ENCODE measurements around the gene CNTN6. TPM values are rescaled to one million over a fixed set of nuclear protein-coding genes. Genes with fewer than 3 reads are reported as not detected.

CNTN6 gene
- polyA plus RNA-seq (ENCODE audit: low read depth in 6 of 6) = not detected

DNA sequence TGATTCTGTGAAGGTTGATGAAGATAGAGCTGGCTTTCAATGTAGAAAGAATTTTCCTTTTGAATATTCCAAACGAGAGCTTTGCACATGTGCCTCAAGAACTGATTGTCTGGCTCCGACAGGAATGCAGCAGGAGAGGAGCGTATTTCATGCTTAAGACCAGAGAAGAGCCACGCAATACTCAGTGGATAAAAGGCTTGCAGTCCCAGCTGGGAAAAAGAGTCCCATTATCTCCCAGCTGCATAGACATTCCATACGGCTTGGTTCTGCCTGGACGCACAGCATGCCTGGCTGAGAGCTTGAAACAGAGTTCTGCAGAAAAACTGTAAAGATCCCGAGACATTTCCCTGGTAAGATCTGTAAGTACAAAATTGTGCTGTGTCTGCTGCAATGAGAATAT lies at the start of gene CNTN6:
Gene CNTN6 (plus strand): TSS at position 254 of the 400 bp plus-strand sequence. CDS start 54,985 bp downstream, outside the sequence.
- DNase-seq = no peak
- Mint-ChIP-seq H3K36me3 (no peaks in the 10 kb centered on the region), H3K4me1 (no peaks in the 10 kb centered on the region), H3K27ac (no peak within 1 kb of the TSS), H3K9me3 (peaks cover 0 to 10% (median 0%) of the 10 kb centered on the region in 7 donors), H3K27me3 (no peaks in the 10 kb centered on the region), H3K4me3 (peak within 1 kb of the TSS in 1 of 8 donors; percentile 6)
- ATAC-seq (ENCODE audit: low read depth in 2 of 2) = no peak

DNA sequence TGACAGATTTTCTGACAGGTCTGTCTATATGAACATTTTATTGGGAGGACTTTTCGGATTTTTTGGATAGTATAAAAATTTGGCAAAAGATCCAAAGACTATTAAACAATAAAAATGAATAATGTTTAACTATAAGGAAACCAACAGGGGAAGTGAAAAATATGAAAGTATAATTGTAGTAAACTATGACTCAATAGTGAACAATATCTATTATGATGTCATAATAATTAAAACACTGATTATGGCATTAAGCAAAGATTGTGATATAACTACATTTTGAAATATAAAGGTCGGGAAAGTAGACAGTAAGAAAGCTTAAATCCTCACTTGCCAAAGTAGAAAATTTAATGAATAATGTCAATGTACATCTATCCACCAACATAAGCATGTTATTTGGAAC lies 44.3 kb upstream of the CNTN6 start:
- no peak for ATAC-seq (ENCODE audit: low read depth in 2 of 2)
- H3K9me3 Mint-ChIP-seq = peaks cover 2 to 20% (median 8%) of the 10 kb centered on the region in 7 donors
- DNase-seq = no peak
- no peak overlapping the region for H3K4me3 Mint-ChIP-seq
- no peak overlapping the region for H3K27ac Mint-ChIP-seq
- no peaks in the 10 kb centered on the region for H3K4me1 Mint-ChIP-seq
- no peaks in the 10 kb centered on the region for H3K36me3 Mint-ChIP-seq
- no peaks in the 10 kb centered on the region for H3K27me3 Mint-ChIP-seq

DNA sequence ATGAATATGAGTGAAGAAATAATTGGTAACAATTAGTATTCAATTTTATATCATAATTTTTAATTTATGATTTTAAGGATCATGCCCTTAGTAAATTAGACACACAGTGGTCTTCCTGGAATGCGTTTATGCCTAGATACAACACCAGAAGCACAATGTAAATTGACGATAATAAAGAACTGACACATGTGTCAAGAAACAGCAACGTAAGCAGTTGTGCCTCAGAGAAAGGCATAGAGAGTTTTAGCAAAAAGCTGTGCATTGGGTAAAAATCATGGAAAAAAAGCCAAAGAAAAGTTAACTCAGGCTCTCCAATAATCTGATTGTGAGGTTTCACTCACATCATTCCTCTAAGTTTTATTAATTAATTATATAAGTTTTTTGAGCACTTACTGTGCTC lies 37.0 kb upstream of the CNTN6 start:
- no peaks in the 10 kb centered on the region for H3K27me3 Mint-ChIP-seq

DNA sequence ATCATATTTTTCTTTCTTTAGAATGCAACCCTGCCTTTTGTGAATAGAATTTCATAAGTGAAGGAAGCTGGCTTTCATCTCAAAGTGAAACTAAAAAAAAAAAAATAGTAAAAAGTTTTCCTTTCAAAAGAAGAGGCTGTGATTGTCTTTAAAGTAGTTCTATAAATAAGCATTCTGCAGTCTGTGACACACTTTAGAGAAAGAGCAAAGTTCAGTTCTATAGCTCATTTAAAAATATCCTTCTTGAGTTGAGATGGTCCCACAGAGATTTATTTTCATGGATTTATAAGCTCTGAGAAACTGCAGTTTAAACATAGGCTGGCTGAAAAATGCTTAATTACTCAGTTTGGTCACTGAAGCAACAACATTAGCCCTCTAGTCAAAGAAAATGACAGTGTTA lies 36.1 kb upstream of the CNTN6 start:
- Mint-ChIP-seq H3K27me3 (no peaks in the 10 kb centered on the region), H3K4me1 (no peaks in the 10 kb centered on the region), H3K4me3 (no peak overlapping the region), H3K27ac (no peak overlapping the region), H3K9me3 (peaks cover 0 to 11% (median 6%) of the 10 kb centered on the region in 7 donors), H3K36me3 (no peaks in the 10 kb centered on the region)
- ATAC-seq (ENCODE audit: low read depth in 2 of 2) = no peak
- DNase-seq = no peak

More for the DNA sequence above, 37.0 kb upstream of the CNTN6 start:
- DNase-seq (no peak), ATAC-seq (ENCODE audit: low read depth in 2 of 2) (no peak)
- Mint-ChIP-seq H3K27ac (no peak overlapping the region), H3K4me1 (no peaks in the 10 kb centered on the region), H3K4me3 (no peak overlapping the region), H3K9me3 (peaks cover 0 to 9% (median 4%) of the 10 kb centered on the region in 7 donors), H3K36me3 (no peaks in the 10 kb centered on the region)

DNA sequence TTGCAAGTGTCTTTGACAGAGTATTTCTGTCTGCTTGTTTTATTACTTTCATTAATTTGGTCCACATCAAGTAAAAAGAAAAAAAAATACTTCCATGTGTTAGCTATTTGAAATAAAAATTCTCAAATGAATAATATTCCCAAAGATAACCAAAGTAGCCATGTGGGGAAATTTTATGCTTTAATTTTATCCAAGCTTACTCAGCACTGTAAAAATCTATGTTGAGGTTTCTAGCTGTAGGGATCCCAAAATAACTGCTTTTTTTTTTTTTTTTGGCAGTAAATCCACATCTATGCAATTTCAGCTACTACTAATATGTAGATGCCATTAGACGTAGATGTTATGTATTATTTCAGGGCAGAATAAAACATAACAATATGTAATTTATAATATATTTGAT lies 35.4 kb upstream of the CNTN6 start:
- H3K27me3 Mint-ChIP-seq = no peaks in the 10 kb centered on the region
- ATAC-seq (ENCODE audit: low read depth in 2 of 2) (no peak), DNase-seq (no peak)
- H3K27ac Mint-ChIP-seq = no peak overlapping the region
- H3K9me3 Mint-ChIP-seq = peaks cover 0 to 16% (median 8%) of the 10 kb centered on the region in 7 donors
- no peak overlapping the region for H3K4me3 Mint-ChIP-seq
- no peaks in the 10 kb centered on the region for H3K4me1 Mint-ChIP-seq
- H3K36me3 Mint-ChIP-seq = no peaks in the 10 kb centered on the region

DNA sequence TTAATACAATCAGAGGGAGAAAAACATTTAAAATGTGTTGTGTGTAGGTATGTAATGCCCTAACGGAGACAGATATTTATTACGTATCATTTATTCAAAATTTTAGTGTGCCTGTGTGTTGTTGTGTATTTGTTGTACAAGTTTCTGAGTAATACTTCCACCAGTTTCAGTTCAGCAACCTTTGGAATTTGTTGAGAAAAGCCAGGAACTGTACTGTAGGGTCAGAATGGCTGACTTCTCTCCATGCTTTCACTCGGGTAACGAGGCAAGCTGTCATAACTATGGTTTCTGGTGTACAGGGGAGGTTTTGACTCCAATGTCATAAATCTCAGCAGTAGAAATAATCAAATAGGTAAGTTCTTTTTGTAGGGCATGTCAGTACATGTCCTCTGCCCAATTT lies 23.8 kb upstream of the CNTN6 start:
- no peaks in the 10 kb centered on the region for H3K27me3 Mint-ChIP-seq
- no peaks in the 10 kb centered on the region for H3K4me1 Mint-ChIP-seq
- no peak for DNase-seq

DNA sequence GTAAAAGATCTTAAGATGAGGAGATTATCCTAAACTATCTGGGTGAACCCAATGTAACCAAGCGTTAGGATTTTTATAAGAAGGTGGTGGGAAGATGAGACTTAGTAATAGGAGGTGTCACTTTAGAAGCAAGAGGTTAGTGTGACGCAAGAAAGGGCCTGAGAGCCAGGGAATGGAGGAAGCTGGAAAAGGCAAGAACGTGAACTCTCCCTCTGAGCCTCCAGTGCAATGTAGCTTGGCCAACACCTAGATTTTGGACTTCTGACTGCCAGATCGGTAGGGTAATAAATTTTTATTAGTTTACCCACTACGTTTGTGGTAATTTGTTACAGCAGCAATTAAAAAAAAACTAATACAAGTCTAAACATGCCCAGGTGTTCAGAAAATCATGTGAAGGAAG lies 20.8 kb upstream of the CNTN6 start:
- no peak overlapping the region for H3K4me3 Mint-ChIP-seq
- no peak for DNase-seq
- H3K27ac Mint-ChIP-seq = no peak overlapping the region
- no peak for ATAC-seq (ENCODE audit: low read depth in 2 of 2)
- H3K36me3 Mint-ChIP-seq = no peaks in the 10 kb centered on the region
- H3K4me1 Mint-ChIP-seq = no peaks in the 10 kb centered on the region
- no peaks in the 10 kb centered on the region for H3K27me3 Mint-ChIP-seq
- H3K9me3 Mint-ChIP-seq = peaks cover 0 to 6% (median 2%) of the 10 kb centered on the region in 7 donors

More for the DNA sequence above, 23.8 kb upstream of the CNTN6 start:
- no peak for ATAC-seq (ENCODE audit: low read depth in 2 of 2)
- no peak overlapping the region for H3K4me3 Mint-ChIP-seq
- no peaks in the 10 kb centered on the region for H3K36me3 Mint-ChIP-seq
- H3K9me3 Mint-ChIP-seq = peaks cover 0 to 14% (median 2%) of the 10 kb centered on the region in 7 donors
- no peak overlapping the region for H3K27ac Mint-ChIP-seq

DNA sequence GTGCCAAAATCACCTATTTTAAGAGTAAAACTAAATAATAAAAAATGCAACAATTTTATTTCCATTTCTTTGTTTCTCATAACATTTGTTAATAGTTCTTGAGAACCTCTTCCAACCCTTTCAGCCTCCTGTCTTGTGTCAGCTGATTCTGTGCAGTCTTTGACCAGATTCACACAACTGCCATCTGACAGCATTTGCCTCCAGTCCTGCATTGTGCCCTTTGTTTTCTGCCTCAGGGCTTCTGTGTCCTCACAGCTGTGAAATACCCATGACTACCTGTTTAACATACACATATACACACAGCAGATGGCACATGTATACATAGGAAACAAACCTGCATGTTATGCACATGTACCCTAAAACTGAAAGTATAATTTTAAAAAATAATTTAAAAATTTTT lies 13.2 kb upstream of the CNTN6 start:
- Mint-ChIP-seq H3K9me3 (peaks cover 0 to 2% (median 0%) of the 10 kb centered on the region in 7 donors), H3K27ac (no peak overlapping the region), H3K27me3 (no peaks in the 10 kb centered on the region), H3K4me1 (no peaks in the 10 kb centered on the region), H3K4me3 (no peak overlapping the region), H3K36me3 (no peaks in the 10 kb centered on the region)
- ATAC-seq (ENCODE audit: low read depth in 2 of 2) (no peak), DNase-seq (no peak)

DNA sequence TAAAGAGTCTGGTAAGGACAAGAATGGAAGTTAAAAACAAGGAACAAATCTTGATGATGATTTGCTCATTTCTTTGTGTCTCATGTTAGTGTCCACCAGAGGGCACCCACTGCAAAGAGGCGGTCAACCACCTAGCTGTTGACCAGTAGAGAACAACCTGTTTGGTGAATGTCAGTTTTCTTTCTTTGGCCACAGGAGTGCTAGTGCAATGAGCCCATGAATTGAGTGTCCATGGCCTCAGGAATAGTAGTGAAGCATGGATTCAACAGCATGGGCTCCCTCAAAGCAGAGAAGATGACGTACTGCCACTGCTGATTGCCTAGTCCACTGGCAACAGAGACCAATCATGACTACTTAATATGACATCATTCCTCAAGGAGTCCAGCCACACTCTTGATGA lies 10.7 kb upstream of the CNTN6 start:
- Mint-ChIP-seq H3K9me3 (peaks cover 0 to 4% (median 0%) of the 10 kb centered on the region in 7 donors), H3K4me1 (no peaks in the 10 kb centered on the region), H3K36me3 (no peaks in the 10 kb centered on the region), H3K4me3 (no peak overlapping the region), H3K27me3 (no peaks in the 10 kb centered on the region), H3K27ac (no peak overlapping the region)
- DNase-seq (no peak), ATAC-seq (ENCODE audit: low read depth in 2 of 2) (no peak)

DNA sequence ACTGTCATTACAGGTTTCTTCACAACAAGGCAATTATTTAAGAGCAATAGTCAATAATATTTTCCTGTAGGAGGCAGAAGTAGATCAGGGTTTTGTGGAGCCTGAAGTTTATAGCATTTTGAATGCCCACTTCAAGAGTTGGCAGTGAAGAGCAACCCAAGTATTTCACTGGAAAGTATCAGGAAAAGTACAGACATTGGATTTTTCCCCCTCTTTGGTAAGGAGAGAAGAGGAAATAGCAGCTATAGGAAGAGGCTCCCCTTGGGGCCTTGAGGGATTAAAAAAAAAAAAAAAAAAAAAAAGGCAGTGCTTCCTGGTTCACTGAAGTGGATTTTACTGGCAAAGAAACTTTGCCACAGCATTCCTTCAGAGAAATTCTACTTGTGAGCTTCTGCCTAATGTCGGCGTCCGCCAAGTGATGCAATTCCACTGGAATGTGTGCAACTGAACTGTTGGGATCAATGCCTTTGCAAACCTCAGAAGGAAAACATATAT lies 5.7 kb upstream of the CNTN6 start:
- ATAC-seq (ENCODE audit: low read depth in 2 of 2) = no peak
- no peaks in the 10 kb centered on the region for H3K36me3 Mint-ChIP-seq
- peaks cover 0 to 5% (median 0%) of the 10 kb centered on the region in 7 donors for H3K9me3 Mint-ChIP-seq
- DNase-seq = no peak
- H3K4me1 Mint-ChIP-seq = no peaks in the 10 kb centered on the region
- H3K4me3 Mint-ChIP-seq = no peak overlapping the region
- no peak overlapping the region for H3K27ac Mint-ChIP-seq
- no peaks in the 10 kb centered on the region for H3K27me3 Mint-ChIP-seq

DNA sequence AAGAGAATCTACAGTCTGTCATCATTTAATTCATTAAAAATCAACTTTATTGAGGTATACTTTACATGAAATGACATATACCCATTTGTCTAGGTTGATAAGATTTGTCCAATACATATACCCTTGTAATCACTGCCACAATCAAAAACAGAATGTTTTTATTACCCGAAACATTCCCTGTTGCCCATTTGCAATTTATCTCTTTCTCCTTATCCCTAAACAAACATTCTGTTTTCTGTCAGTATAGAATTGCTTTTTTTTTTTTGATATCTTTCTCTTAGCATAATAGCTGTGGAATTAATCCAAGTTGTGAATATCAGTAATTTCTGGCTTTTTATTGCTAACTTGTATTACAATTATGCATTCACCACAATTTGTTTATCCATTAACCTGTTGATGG lies 4.3 kb upstream of the CNTN6 start:
- no peak overlapping the region for H3K4me3 Mint-ChIP-seq
- no peaks in the 10 kb centered on the region for H3K4me1 Mint-ChIP-seq
- H3K9me3 Mint-ChIP-seq = peaks cover 0 to 5% (median 0%) of the 10 kb centered on the region in 7 donors
- no peak for ATAC-seq (ENCODE audit: low read depth in 2 of 2)
- no peak overlapping the region for H3K27ac Mint-ChIP-seq
- no peaks in the 10 kb centered on the region for H3K36me3 Mint-ChIP-seq
- no peaks in the 10 kb centered on the region for H3K27me3 Mint-ChIP-seq
- DNase-seq = no peak

DNA sequence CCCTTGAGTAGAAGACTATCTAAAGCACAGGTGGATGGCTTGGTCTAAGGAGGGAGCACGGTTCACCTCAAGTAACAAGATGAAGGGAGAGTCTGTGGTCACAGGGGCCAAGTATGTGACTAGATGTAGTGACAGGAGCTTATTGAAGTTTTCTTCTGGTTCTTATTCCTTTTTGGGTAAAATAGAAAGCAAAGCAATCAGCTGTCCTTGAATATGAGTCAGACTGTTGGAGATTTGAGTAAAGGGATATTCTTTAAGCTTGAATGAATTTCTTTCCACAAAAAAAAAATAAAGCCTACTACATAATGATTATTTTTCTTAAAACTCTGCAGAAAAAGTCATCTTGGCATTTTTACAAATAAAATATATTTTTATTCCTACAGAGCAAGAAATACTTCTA lies 1.5 kb upstream of the CNTN6 start:
- DNase-seq (no peak), ATAC-seq (ENCODE audit: low read depth in 2 of 2) (no peak)
- no peaks in the 10 kb centered on the region for H3K27me3 Mint-ChIP-seq
- H3K4me3 Mint-ChIP-seq = no peak overlapping the region
- no peaks in the 10 kb centered on the region for H3K4me1 Mint-ChIP-seq
- peaks cover 0 to 10% (median 0%) of the 10 kb centered on the region in 7 donors for H3K9me3 Mint-ChIP-seq
- H3K36me3 Mint-ChIP-seq = no peaks in the 10 kb centered on the region
- no peak overlapping the region for H3K27ac Mint-ChIP-seq

DNA sequence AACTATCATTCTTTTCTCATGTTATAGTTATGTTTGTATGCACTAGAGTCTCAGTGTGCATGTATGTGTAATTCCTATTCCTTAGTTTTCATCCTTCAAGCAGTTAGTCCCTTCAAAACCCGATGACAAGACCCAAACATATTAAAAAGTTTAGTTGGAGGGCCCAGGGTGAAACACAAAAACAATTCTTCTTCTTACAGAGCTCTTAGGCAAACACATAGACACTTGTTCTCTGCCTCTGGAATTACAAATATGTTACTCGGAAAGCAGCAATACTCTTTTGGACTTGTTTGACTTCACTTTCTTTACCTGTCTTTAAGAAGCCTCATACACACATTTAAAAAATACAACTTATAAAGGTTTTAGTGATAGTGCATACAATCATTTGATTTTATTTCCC lies 763 bp upstream of the CNTN6 start:
- Mint-ChIP-seq H3K4me1 (no peaks in the 10 kb centered on the region), H3K4me3 (peak overlapping the region in 1 of 8 donors; percentile 6), H3K36me3 (no peaks in the 10 kb centered on the region), H3K27me3 (no peaks in the 10 kb centered on the region), H3K27ac (no peak overlapping the region), H3K9me3 (peaks cover 0 to 10% (median 0%) of the 10 kb centered on the region in 7 donors)
- ATAC-seq (ENCODE audit: low read depth in 2 of 2) (no peak), DNase-seq (no peak)

DNA sequence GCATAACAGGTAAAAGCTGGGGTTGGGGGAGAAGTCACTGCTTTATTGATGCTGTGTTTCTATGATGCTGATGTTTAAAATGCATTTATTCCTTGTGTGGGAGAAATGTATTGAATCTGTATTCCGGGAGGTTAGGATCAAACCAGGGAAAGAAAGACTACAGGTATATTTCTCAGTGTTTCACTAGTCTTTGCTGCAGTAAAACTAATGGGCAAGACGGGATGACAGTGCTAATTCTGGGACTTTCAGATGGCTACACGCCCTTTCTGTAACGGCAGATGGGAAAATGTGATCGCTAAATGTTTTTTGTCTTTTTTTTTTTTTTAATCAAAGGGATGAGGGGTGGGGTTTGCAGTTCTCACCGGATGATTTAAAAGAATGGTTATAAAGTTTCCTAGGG lies 393 bp downstream of the CNTN6 start:
- H3K4me3 Mint-ChIP-seq = no peak overlapping the region
- no peaks in the 10 kb centered on the region for H3K27me3 Mint-ChIP-seq
- no peaks in the 10 kb centered on the region for H3K4me1 Mint-ChIP-seq
- no peaks in the 10 kb centered on the region for H3K36me3 Mint-ChIP-seq
- ATAC-seq (ENCODE audit: low read depth in 2 of 2) (no peak), DNase-seq (no peak)
- peaks cover 0 to 10% (median 0%) of the 10 kb centered on the region in 7 donors for H3K9me3 Mint-ChIP-seq
- no peak overlapping the region for H3K27ac Mint-ChIP-seq

DNA sequence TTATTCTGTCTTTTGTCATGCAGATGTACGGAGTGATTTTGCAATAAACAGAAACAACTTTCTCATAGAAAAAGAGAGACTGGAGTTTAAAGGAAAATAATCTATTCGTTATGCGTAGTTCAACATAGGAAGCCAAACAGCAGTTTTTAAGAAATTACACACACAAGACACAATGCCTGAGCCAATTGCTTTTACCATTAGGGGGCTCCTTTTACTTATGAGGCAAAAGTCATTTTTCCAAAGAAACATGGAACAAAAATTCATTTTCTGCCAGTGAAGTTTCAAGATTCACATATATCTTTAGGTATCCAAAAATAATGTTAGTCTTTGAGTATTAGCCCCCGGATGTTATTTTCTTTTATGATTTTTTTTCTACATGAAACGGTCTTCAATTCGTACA lies 10.7 kb downstream of the CNTN6 start:
- H3K27ac Mint-ChIP-seq = no peak overlapping the region
- H3K4me1 Mint-ChIP-seq = no peaks in the 10 kb centered on the region
- H3K27me3 Mint-ChIP-seq = no peaks in the 10 kb centered on the region
- DNase-seq (no peak), ATAC-seq (ENCODE audit: low read depth in 2 of 2) (no peak)
- H3K36me3 Mint-ChIP-seq = no peaks in the 10 kb centered on the region
- H3K4me3 Mint-ChIP-seq = no peak overlapping the region
- peaks cover 0 to 5% (median 2%) of the 10 kb centered on the region in 7 donors for H3K9me3 Mint-ChIP-seq
